Heart left ventricle (tissue), 16 donors: ENCODE data around the gene CLRN3. TPM values are rescaled to one million over a fixed set of nuclear protein-coding genes. Genes with fewer than 3 reads are reported as not detected.
A peak's percentile ranks its signal among the peaks of the same experiment; 100 is the strongest.

Source experiments
- ATAC-seq, 4 donors: fragments of 200-7000 bp; cut with Tn5 transposase; one replicate each; pipeline ENCODE4 v1.9.1; 2020 to 2022; ENCODE audit warnings: moderate library complexity in 4 of 4, mild to moderate bottlenecking in 3 of 4, moderate number of reproducible peaks in 1 of 4
- DNase-seq, 5 donors: peaks; one replicate each; pipeline ENCODE4 v3.0.0-alpha.2; 2020
- H3K27ac ChIP-seq, 12 donors: fragments of 200-600 bp; sonication (generic) in 4 of 12; one replicate each; pipeline versions ENCODE4 v1.5.0 to v1.8.0; 2016 to 2022; ENCODE audit warnings: mild to moderate bottlenecking in 2 of 12
- H3K27me3 ChIP-seq, 9 donors: fragments of 200-600 bp; sonication (generic) in 2 of 9; one replicate each; pipeline versions ENCODE4 v1.5.1 to v1.8.0; 2016 to 2022; ENCODE audit warnings: mild to moderate bottlenecking in 3 of 9
- H3K36me3 ChIP-seq, 9 donors: fragments of 200-600 bp; sonication (generic) in 2 of 9; one replicate each; pipeline versions ENCODE4 v1.5.0 to v1.8.0; 2018 to 2022; ENCODE audit warnings: mild to moderate bottlenecking in 2 of 9
- H3K4me1 ChIP-seq, 12 donors: fragments of 200-600 bp; sonication (generic) in 4 of 12; one replicate each; pipeline versions ENCODE4 v1.5.0 to v1.8.0; 2016 to 2022; ENCODE audit warnings: mild to moderate bottlenecking in 3 of 12
- H3K4me3 ChIP-seq, 12 donors: fragments of 200-600 bp; sonication (generic) in 4 of 12; one replicate each; pipeline versions ENCODE4 v1.5.0 to v1.8.0; 2017 to 2022; ENCODE audit warnings: mild to moderate bottlenecking in 9 of 12, moderate library complexity in 4 of 12
- H3K9me3 ChIP-seq, 12 donors: fragments of 200-600 bp; sonication (generic) in 4 of 12; one replicate each; pipeline versions ENCODE4 v1.5.0 to v1.8.0; 2016 to 2022; ENCODE audit warnings: mild to moderate bottlenecking in 1 of 12
- POLR2A ChIP-seq, 2 donors: fragments of 450-650 bp; IDR thresholded peaks; one replicate each; pipeline ENCODE4 v1.6.1; 2017; ENCODE audit warnings: antibody characterized with exemption in 2 of 2, mild to moderate bottlenecking in 2 of 2, moderate library complexity in 2 of 2
- WGBS, 4 donors: extraction: QIAGEN DNeasy Blood & Tissue Kit in 2 of 4; methylation state at CpG; one replicate each; pipeline versions ENCODE4 v1.1.5 to v1.1.7; 2013 to 2018; 5-methylcytosine and 5-hydroxymethylcytosine counted together
- intact Hi-C, 10 donors: fragments of 100-400 bp; cut with DNase I; formaldehyde crosslinking; loops; one replicate each; pipeline versions ENCODE4 v1.11.1 to v1.14.2; 2022
- polyA plus RNA-seq, 2 donors: library from polyadenylated mRNA; stranded (reverse); fragments of 200-250 nt; gene quantifications; one replicate each; pipeline ENCODE4 v1.2.3, GENCODE V29; 2013
- total RNA-seq, 9 donors: library from RNA; depleted of rRNA in 2 of 9; stranded (reverse); fragments of >200 nt in 2 of 9; fragmentation: NEBNext Ultra II Directional in 3 of 9; extraction: Animal tissue kit (Norgen Biotek cat#: 25700) in 3 of 9; gene quantifications; one replicate each; pipeline versions ENCODE4 v1.1.0 to v1.2.4, GENCODE V29; 2016 to 2023
- TF ChIP-seq, protein P1 (sequence below), 12 donors: fragments of 200-600 bp; sonication (generic) in 4 of 12; IDR thresholded peaks; one replicate each; pipeline versions ENCODE4 v1.5.0 to v1.8.0; 2018 to 2022; ENCODE audit warnings: antibody characterized with exemption in 12 of 12, mild to moderate bottlenecking in 5 of 12
- donor health status: ischemic (EF 13 %, LVEDD 7.1; RV severe dilation, severe dysfunction).
- donor health status: healthy with polysubstance abuse.
- donor health status: DM: no; HTN: yes; CAD: no.
- donor health status: DM: no; HTN: no; CAD: no.
- donor health status: ischemic (EF 25% LVEDD 6.9; RV normal size, moderate dysfunction).
- donor health status: ischemic (EF 25% LVEDD 5.7; RV mildly dilated, moderate dysfunction).
- donor health status: healthy.
- donor health status: DM: yes; HTN: yes; CAD: no.
- donor health status: ischemic (EF 35%, LVEDD 5.7; RV mildly dilated, moderate dysfunction).
- donor health status: nonischemic (EF 11% LVEDD 7.7; RV severe dilation, severe dysfunction).
- donor health status: DM: yes; HTN: yes; CAD: no.
- donor health status: PGD.
- donor health status: ischemic (EF 29% LVEDD 5.4; RV normal size, mild dysfunction).
- donor health status: nonischemic (EF 23%, LVEDD 6.1; RV moderate dilation, normal function).

The CLRN3 gene
- total and polyA plus RNA-seq, 11 donors: 0.35 TPM; not detected in 10

GRCh38 chr10:127875449-127875765 is 17.3 kb downstream of the CLRN3 start:
- ATAC-seq: no peak
- no peak overlapping the region for H3K27ac ChIP-seq
- 93 to 97% (median 94%) methylated on average over 4 to 6 of the region's 6 CpGs for WGBS, 4 donors
- peaks cover 0 to under 1% (median 0%) of the 10 kb centered on the region in 12 donors for H3K9me3 ChIP-seq
- H3K4me3 ChIP-seq: no peak overlapping the region
- peaks cover 0 to 32% (median 5%) of the 10 kb centered on the region in 12 donors for H3K4me1 ChIP-seq
- TF ChIP-seq POLR2A (IDR thresholded peaks at IDR 0.05): no peak
- TF ChIP-seq, protein P1, sequence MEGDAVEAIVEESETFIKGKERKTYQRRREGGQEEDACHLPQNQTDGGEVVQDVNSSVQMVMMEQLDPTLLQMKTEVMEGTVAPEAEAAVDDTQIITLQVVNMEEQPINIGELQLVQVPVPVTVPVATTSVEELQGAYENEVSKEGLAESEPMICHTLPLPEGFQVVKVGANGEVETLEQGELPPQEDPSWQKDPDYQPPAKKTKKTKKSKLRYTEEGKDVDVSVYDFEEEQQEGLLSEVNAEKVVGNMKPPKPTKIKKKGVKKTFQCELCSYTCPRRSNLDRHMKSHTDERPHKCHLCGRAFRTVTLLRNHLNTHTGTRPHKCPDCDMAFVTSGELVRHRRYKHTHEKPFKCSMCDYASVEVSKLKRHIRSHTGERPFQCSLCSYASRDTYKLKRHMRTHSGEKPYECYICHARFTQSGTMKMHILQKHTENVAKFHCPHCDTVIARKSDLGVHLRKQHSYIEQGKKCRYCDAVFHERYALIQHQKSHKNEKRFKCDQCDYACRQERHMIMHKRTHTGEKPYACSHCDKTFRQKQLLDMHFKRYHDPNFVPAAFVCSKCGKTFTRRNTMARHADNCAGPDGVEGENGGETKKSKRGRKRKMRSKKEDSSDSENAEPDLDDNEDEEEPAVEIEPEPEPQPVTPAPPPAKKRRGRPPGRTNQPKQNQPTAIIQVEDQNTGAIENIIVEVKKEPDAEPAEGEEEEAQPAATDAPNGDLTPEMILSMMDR (IDR thresholded peaks at IDR 0.05): no peak
- no peak for DNase-seq
- intact Hi-C loops: no loop called here
- no peaks in the 10 kb centered on the region for H3K36me3 ChIP-seq
- H3K27me3 ChIP-seq: no peaks in the 10 kb centered on the region

DNA sequence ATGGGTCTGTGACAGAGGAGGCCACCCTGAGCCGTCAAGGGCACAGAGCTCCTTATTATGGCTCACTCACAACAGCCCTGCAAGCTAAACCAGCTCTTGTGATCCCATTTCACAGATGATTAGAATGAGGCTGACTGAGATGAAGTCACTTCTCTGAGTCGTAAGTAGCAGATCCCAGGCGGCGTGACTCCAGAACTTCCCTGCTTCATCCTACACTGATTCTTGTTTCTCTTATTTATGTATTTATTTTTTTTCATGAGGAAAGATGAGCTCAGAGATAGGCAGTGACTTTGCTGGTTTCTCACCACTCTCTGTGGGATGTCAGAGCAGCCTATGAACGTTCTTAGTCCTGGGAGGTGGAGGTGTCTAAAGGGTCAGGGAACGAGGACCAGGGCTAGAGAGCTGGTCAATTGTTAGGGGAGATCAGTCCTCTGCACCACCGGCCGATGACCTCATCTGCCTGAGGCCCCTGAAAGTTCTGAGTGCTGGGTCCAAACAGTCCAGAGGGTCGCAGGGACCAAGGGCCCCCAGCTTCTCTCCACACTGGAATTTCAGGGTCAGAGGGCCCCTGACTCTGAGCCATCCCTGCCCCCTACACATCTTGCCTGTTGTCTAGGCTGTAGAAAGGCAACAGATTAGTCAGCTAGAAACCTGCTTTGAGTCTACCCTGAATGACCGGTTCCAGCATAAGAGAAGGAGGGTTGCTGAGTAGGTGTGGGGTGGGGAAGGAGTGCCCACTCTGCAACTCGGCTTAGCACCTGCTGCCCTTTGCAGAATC is 17.9 kb downstream of the CLRN3 start:
- 85 to 88% (median 87%) methylated on average over 8 to 11 of the region's 11 CpGs for WGBS, 4 donors
- Histone ChIP-seq H3K4me3 (no peak overlapping the region), H3K9me3 (peaks cover 0 to 5% (median 0%) of the 10 kb centered on the region in 12 donors), H3K27me3 (no peaks in the 10 kb centered on the region), H3K4me1 (peaks cover 0 to 27% (median 3%) of the 10 kb centered on the region in 12 donors), H3K27ac (no peak overlapping the region), H3K36me3 (no peaks in the 10 kb centered on the region)
- DNase-seq (no peak), ATAC-seq (no peak)
- TF ChIP-seq, protein P1 (IDR thresholded peaks at IDR 0.05): no peak
- no peak for TF ChIP-seq POLR2A (IDR thresholded peaks at IDR 0.05)
- intact Hi-C loops: no loop called here

DNA sequence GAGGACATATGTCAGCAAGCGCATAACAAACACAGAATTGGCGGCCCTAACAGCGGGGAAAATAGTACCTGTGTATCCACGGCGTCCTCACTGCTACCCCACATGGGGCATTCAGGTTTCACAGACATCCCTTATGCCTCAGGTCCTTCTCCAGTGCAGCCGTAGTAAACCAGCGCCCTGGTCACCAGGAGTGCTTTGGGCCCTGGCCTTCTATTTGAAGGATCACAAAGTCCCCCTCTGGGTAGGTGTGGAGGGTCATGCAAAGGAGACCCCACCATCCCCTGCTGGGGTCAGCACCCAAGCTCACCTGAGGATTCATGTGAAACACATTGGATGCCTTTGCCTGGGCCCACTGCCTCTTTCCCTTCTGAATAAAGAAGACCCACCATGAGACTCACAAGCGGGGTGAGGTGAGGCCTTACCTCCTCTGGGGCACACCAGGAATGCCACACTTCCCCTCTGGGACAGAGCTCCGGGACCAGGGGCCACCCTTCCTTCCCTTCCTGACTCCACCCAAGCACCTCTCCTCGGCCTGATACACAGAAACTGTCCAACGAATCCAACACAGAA is 18.8 kb downstream of the CLRN3 start:
- DNase-seq (peak in 1 of 5 donors; percentile 13), ATAC-seq (no peak)
- Histone ChIP-seq H3K27me3 (no peaks in the 10 kb centered on the region), H3K4me1 (peaks cover 0 to 23% (median 3%) of the 10 kb centered on the region in 12 donors), H3K9me3 (peaks cover 0 to 13% (median 7%) of the 10 kb centered on the region in 12 donors), H3K36me3 (no peaks in the 10 kb centered on the region), H3K27ac (no peak overlapping the region), H3K4me3 (no peak overlapping the region)
- intact Hi-C loops: no loop called here
- WGBS, 4 donors: 78 to 88% (median 84%) methylated on average over 11 of the region's 11 CpGs
- no peak for TF ChIP-seq POLR2A (IDR thresholded peaks at IDR 0.05)
- TF ChIP-seq, protein P1 (IDR thresholded peaks at IDR 0.05): no peak

DNA sequence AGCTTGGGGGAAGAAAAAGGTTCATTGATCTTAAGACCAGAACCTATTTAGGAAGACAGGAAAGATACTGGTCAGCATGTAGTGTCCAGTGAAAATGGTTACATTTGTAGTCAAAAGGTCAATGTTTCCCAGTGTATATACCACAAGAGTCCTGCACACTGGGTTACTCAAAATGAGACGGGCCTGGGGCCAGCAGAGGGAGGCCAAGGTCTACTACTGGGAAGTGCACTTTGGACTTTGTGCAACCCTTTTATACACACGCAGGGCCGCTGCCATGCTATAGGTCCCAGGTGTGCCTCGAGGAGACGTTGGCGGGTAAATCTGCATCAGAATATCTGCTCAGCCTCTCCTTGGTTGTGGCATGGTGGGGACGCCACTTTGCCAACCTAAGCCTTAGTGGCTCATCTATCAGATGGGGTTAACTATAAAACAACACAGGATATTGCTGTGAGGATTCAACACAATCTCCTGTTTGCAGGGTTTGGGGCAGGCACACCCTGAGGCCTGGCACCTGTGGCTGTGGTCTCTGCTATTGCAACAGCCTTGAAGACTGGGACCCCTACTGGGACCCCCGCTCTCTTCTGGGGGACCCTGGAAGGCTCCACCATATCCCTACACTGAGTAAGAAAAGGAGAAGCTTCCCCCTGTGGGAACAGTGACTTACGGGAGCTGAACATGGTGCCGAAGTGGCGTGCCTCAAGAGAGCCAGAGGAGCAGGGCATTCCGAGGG is 19.7 kb downstream of the CLRN3 start:
- H3K4me1 ChIP-seq: peaks cover 0 to 15% (median 3%) of the 10 kb centered on the region in 12 donors
- H3K9me3 ChIP-seq: peaks cover 0 to 20% (median 9%) of the 10 kb centered on the region in 12 donors
- intact Hi-C loops: no loop called here
- H3K4me3 ChIP-seq: no peak overlapping the region
- ATAC-seq: peak in 2 of 4 donors; percentile 40 to 61
- H3K36me3 ChIP-seq: no peaks in the 10 kb centered on the region
- TF ChIP-seq, protein P1 (IDR thresholded peaks at IDR 0.05): peak in 3 of 12 donors; percentile 8 to 25 (median 14)
- TF ChIP-seq POLR2A (IDR thresholded peaks at IDR 0.05): no peak
- no peak overlapping the region for H3K27ac ChIP-seq
- DNase-seq: peak in 1 of 5 donors; percentile 12
- 88 to 93% (median 90%) methylated on average over 12 of the region's 12 CpGs for WGBS, 4 donors
- H3K27me3 ChIP-seq: no peaks in the 10 kb centered on the region
